ENCODE data around the gene TSHZ2.

TSHZ2 gene

DNA sequence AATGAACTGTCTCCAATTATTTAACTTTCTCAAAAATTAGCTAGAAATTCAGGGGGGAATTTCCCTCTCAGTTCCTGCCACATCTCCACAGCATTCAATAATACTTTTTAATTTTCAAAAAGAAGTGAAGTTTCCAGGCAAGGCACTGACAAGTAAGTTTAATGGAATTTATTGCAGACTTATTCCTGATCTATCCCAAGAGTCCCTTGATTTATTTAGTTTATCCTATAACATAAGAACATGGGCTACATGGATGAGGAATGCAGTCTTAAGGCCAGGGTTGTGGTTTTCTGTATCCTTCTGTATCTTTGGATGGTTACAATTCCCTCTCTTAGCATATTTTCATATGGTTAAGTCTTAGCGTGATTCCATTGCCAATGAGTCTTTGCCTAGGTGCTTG lies 126.5 kb downstream of the TSHZ2 start:
- TF ChIP-seq, protein P1, sequence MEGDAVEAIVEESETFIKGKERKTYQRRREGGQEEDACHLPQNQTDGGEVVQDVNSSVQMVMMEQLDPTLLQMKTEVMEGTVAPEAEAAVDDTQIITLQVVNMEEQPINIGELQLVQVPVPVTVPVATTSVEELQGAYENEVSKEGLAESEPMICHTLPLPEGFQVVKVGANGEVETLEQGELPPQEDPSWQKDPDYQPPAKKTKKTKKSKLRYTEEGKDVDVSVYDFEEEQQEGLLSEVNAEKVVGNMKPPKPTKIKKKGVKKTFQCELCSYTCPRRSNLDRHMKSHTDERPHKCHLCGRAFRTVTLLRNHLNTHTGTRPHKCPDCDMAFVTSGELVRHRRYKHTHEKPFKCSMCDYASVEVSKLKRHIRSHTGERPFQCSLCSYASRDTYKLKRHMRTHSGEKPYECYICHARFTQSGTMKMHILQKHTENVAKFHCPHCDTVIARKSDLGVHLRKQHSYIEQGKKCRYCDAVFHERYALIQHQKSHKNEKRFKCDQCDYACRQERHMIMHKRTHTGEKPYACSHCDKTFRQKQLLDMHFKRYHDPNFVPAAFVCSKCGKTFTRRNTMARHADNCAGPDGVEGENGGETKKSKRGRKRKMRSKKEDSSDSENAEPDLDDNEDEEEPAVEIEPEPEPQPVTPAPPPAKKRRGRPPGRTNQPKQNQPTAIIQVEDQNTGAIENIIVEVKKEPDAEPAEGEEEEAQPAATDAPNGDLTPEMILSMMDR (IDR thresholded peaks at IDR 0.05) = no peak
- Histone ChIP-seq H3K4me3 (no peak overlapping the region), H3K27ac (no peak overlapping the region)
- DNase-seq (ENCODE audit: low spot score) = no peak

DNA sequence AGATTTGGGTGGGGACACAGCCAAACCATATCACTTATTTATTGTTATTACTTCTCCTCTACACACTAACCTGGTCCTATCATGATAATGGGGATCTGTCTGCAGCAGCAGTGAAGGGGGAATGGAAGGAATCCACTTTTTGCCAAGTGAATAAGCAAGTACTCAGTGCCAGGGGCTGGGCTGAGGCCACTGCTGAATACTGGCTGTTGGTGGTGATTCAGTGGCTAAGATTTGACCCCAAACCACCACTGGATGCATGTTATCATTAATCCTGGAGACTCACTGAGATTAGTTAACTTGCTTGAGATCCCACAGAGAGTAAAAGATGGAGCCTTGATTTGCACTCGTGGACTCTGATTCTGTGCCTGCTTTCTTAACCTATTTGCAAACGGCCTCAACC lies 127.7 kb downstream of the TSHZ2 start:
- TF ChIP-seq, protein P1 (IDR thresholded peaks at IDR 0.05) = no peak
- Histone ChIP-seq H3K27ac (no peak overlapping the region), H3K4me3 (no peak overlapping the region)
- no peak for DNase-seq (ENCODE audit: low spot score)

DNA sequence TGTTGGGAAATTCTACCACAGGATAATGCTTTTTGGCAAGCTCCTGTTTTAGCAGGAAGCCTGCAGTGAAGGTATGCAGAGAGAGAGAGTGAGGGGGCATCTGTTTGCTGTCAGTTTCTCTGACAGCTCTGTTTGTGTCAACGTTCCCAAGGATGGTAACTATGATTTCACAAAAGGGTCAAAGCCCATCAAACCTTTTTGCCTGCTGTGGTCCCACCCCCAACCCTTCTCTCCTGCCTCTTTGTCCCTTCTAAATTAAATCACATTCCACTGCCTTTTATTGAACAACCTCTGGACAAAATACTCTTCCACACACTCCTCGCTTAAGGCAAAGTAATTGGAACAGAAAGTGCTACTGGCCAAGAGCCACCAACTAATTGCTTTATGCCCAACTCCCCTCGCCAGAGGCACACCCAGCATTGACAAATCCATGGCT lies 128.3 kb downstream of the TSHZ2 start:
- H3K27ac ChIP-seq = no peak overlapping the region

DNA sequence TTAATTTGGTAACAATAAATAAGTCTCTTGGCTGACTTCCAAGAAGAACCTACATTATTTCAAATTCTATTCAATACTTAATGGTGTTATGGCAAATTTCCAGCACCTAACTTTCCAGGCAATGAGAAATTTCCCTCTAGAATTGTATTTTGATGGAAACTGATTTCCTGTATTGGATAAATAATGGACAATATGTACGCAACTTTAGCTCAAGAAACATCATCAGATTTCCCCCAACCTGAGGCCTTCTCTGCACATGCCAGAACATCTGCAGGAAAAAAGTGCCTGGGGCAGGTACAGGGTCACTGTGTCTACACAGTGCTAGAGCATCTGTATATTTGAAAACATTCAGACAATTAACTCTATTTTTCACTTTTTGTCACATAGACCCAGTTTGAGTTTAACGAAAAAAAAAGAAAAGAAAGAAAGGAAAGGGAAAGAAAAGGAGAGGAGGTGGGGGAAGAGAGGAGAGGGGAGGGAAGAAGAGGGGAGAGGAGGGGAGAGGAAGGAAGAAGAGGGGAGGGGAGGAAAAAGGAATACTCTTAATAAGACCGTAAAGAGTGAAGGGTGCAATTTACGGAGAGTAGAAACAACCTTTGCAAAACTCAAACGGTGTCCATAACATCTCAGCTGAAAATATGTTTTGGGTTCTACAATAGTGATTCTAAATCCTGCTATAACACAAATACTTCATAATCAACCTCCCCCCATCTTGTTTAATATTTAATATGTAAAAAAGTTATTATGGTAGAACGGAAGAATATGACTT lies 130.0 kb downstream of the TSHZ2 start:
- H3K27ac ChIP-seq = no peak overlapping the region
- TF ChIP-seq, protein P1 (IDR thresholded peaks at IDR 0.05) = no peak
- no peak overlapping the region for H3K4me3 ChIP-seq
- no peak for DNase-seq (ENCODE audit: low spot score)

More for the DNA sequence above, 128.3 kb downstream of the TSHZ2 start:
- TF ChIP-seq, protein P1 (IDR thresholded peaks at IDR 0.05) = no peak
- no peak for DNase-seq (ENCODE audit: low spot score)
- H3K4me3 ChIP-seq = no peak overlapping the region

DNA sequence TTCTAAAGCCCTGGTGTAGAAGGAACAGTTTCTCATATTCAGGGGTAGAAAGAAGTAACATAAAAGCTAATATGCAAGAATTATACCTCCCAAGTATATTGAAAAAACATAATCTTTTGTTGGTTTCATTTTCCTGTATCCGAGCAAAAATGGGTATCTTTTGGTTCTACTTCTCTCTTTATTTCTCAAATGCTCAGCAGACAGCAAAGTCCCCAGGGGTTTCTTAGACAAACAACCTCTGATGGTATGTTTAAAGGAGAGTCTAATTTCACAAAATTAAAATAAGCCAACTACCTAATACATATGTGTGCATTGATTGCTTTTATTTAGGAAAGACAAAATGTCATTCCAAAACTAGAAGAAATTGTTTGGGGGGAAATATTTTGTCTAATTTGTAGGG lies 131.0 kb downstream of the TSHZ2 start:
- no peak overlapping the region for H3K27ac ChIP-seq
- TF ChIP-seq, protein P1 (IDR thresholded peaks at IDR 0.05) = no peak
- no peak for DNase-seq (ENCODE audit: low spot score)
- no peak overlapping the region for H3K4me3 ChIP-seq

DNA sequence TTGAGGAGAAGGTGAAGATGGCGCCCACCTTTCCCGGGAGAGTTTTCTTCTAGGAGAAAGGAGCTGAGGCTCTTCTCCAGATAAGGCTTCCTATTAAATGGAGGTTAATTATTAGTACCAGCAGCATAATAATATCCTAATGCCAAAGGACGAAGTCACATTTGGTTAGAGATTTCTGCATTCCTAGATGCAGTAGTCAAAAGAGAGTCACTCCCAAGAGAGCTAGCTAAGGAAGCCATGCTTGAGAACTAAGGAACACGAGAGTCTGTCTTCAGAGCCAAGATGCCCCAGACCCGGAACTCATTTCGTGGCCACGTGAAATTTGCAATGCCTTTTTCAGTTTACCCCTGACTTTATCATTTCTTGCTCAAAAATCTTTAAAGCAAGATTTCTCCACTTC lies 132.7 kb downstream of the TSHZ2 start:
- Histone ChIP-seq H3K27ac (no peak overlapping the region), H3K4me3 (no peak overlapping the region)
- TF ChIP-seq, protein P1 (IDR thresholded peaks at IDR 0.05) = no peak
- DNase-seq (ENCODE audit: low spot score) = no peak

DNA sequence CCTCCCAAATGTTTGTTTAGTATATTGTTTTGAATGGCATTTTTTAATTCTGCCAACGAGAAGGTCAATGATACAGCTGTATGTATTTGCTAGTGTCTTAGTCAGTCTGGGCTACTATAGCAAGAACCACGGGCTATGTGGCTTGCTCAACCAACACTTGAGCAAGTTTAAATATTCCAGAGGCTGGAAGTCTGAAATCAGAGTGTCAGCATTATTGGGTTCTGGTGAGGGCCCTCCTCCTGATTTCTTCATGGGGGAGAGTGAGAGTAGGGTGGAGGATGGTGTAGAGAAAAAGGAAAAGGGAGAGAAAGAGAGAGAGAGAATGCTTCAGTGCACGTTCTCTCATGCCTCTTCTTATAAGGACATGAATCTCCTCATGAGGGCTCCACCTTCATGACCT lies 144.6 kb downstream of the TSHZ2 start:
- DNase-seq (ENCODE audit: low spot score) = no peak
- Histone ChIP-seq H3K4me3 (no peak overlapping the region), H3K27ac (no peak overlapping the region)
- TF ChIP-seq, protein P1 (IDR thresholded peaks at IDR 0.05) = no peak

Data from coronary artery (tissue), 2 donors.